DMS153 (cell line): ENCODE measurements around the gene CDK11A.
"Not testable (repeated sequence)": the region's sequence is repeated elsewhere in the genome, so short reads cannot be mapped to it uniquely, and the experiment has no call there.

Experiments
- DNase-seq: peaks from one replicate; lab custom pipeline; 2025; lab: John Stamatoyannopoulos, UW

Gene CDK11A

DNA sequence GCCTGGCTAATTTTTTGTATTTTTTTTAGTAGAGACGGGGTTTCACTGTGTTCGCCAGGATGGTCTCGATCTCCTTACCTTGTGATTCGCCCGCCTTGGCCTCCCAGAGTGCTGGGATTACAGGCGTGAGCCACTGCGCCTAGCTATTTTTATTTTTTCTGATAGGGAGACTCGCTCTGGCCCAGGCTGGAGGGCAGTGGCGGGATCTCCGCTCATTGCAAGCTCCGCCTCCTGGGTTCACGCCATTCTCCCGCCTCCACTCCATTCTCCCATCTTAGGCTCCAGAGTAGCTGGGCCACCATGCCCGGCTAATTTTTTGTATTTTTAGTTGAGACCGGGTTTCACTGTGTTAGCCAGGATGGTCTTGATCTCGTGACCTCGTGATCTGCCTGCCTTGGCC, 1.9 kb upstream of the CDK11A start:
- not testable (repeated sequence) for DNase-seq

DNA sequence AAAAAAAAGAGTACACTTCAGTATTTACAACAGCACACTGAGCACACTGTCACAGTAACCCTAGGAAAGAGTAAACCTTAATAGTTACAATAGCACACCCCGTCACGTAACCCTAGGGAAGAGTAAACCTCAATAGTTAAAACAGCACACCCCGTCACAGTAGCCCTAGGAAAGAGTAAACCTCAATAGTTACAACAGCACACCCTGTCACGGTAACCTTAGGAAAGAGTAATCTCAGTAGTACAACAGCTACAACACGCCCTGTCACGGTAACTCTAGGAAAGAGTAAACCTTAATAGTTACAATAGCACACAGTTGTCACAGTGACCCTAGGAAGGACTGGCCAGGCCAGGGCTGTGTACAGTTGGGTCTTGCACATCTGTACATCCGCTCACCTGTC, 3.0 kb downstream of the CDK11A start:
- DNase-seq = no peak

DNA sequence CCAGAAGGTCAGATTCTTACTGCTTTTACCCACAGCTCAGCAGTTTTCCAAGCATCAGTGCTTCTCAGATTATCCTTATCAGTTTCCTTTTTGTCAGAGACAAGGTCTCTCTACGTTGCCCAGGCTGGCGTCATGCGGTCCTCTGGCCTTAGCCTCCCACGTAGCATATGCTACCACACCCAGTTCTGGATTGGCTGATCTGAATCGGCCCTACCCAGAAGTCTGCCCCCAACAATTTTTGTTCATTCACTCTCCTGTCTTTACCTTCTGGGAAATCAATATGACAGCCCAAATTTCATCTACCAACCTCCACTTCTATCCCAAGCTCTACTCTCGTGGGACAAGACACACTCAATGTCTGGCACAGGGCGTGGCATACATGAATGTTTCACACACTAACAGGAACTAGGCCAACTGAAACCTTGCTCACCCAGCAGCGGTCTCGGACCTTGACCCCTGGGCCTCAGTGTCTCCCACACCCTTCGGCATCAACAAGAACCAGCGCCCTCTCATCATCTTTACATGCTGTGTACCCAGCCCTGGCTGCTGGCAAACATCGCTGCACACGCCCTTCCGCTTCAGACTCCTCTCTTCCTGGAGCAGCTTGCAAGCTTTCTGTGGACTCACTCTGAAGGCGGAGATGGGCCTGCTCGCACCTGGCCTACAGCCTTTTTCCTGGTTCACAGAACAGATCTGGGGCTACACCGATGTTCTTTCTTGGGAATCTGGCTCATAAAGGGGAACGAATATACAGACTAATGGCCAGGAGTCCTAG, 8.9 kb downstream of the CDK11A start:
- DNase-seq = not testable (repeated sequence)

DNA sequence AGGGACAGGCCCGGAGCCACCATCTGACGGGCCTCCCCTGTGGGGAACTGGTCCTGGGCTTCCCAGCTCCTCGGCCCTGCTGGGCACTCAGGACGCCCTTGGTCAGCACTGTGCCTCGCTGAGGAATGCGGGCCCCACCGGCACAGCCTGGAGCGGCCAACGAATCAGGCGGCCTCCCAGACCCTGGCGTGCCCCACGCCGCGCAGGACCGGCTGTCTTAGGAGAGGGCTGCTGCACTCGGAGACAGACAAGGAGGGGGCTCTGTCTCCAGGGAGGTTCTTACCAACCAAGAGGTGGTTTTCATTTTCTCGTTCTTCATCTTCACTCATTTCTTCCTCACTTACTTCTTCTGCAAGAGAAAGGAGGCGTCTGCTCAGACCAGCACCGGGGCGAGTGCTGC, 16.3 kb downstream of the CDK11A start:
- not testable (repeated sequence) for DNase-seq

DNA sequence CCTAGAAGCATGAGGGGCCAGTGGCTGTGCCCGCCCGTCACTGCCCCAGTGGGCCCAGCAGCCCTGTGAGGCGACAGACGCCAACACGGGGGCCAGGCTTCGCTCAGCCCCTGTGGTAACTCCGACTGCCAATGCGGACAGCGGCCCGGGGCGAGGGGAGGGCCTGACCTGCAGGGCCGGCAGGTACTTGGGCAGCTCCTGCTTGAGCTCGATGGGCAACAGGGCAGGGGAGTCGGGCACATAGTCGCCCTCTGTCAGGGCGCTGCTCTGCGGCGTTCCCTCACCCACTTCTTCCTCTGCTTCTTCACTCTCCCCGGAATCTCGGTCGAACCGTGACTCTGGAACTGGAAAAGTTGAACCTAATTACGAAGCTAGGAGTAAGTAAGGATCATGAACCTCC, 16.9 kb downstream of the CDK11A start:
- DNase-seq = not testable (repeated sequence)

DNA sequence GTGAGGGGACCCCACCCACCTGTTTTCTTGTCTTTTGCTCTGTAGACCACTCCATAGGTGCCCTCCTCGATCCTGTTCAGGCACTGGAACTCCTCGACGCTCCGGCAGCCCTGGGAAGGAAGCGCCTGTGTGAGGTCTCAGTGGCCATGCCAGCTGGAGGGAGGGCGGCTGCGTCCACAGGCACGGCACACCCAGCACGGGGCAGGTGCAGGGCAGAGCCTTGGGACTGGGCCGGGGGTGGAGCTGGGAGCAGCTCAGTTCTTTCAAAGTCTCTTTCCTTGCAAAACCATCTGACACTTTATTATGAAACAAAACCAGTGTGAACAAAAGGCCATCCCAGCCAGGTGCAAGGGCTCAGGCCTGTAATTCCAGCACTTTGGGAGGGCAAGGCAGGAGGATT, 18.5 kb downstream of the CDK11A start:
- not testable (repeated sequence) for DNase-seq

DNA sequence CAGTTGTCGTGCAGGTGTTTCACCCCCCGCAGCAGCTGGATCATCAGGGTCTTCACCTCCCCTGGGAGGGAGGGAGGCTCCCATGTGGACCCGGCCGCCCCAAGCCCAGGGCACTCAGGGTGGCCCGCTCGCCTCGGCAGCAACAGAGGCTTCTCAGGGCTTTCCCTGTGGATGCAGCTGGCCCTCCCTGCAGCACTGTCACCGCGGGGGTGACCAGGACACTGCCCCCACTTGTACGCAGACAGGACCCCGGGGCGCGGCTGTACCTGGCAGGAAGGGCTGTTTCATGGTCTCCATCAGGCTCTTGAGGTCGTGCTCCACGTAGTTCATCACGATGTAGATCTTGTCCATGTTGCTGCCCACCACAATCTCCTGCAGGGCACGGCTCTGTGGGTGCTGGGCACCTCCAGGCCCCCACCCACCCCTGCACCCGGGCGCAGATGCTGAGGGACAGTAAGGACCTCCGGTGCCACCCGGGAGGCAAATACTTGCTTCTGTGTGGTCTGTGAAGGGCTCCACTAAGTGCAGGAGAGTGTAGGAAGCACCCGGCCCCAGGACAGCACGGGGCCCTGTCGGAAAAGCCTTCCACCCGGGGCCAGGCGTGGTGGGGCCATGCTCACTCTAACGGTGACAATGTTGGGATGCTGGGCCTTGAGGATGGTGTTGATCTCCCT, 19.7 kb downstream of the CDK11A start:
- DNase-seq = not testable (repeated sequence)

DNA sequence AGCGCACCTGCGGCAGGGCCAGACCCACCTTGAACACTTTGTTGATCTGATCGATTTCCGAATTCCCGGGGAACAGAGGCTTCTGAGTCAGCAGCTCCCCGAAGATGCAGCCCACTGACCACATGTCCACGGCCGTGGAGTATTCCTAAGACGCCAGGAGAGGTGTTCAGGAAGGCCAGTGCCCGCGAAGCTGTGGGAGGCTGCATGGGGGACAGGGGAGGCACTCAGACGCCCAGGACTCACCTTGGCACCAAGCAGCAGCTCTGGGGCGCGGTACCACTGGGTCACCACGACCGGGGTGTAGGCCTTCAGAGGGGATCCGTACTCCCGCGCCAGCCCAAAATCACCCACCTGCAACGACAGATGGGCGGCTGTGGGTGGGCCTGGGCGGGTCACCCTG, 20.4 kb downstream of the CDK11A start:
- DNase-seq = no peak

DNA sequence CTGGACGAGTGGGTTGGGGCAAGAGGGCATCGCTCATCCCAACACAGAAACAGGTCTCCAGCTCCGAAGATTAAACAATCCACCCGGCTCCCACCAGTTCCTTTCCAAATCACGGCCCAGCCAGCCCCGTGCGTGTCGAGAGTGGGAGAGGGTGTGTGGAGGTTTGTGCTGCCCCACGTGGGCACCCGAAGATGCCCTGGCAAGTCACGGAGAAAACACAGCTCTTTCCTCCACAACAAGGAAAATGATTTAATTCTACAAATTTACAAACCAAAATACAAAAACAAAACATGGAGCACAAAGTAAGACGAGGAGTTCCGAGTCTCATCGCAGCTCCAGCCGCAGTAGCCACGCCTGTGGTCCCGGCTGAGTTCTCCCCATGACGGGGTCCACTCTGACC, 21.7 kb downstream of the CDK11A start:
- not testable (repeated sequence) for DNase-seq

DNA sequence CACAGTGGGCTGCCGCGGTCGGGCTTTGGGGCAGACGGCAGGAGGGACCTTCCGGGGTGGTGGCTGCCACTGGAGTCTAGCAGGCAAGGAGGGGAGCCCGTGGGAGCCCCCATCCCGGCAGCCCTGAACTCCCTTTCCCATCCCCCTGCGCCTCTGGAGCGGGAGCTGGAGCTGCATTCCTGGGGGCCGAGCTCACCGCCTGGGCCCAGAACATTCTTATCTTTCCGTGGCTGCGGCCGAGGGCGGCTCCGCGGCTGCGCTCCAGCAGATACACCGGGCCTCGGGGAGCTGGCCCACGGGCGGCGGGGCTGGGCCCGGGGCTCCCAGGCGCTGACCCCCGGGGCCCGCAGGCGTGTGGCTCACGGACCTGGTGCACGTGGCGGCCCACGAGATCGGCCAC, 23.6 kb downstream of the CDK11A start:
- not testable (repeated sequence) for DNase-seq

DNA sequence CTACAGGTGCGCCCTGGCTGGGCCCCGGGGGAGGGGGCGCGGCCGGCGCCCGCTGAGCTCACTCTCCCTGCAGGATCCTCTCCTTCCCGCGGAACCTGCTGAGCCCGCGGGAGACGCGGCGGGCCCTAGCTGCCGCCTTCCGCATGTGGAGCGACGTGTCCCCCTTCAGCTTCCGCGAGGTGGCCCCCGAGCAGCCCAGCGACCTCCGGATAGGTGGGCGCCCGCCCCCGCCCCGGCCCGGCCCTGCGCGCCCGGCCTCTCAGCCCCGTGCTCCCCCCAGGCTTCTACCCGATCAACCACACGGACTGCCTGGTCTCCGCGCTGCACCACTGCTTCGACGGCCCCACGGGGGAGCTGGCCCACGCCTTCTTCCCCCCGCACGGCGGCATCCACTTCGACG, 24.1 kb downstream of the CDK11A start:
- not testable (repeated sequence) for DNase-seq

DNA sequence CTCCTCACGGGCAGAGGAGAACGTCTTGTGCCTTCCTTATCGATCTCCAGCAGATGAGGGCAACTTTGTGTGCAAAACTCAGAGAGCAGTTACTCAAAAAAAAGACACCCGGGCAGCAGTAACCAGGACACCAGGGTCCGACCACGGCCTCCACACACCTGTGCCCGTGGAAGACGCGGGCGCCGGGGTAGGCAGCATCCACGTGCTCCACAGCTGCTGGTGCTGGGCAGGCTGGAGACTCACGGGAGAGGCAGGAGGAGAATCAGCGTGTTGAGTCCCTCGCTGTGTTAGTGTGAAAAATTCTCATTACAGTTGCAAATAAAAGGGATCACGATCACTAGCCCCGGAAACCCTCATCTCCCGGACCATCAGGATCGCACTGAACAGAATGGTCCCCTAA, 25.1 kb downstream of the CDK11A start:
- DNase-seq = not testable (repeated sequence)

DNA sequence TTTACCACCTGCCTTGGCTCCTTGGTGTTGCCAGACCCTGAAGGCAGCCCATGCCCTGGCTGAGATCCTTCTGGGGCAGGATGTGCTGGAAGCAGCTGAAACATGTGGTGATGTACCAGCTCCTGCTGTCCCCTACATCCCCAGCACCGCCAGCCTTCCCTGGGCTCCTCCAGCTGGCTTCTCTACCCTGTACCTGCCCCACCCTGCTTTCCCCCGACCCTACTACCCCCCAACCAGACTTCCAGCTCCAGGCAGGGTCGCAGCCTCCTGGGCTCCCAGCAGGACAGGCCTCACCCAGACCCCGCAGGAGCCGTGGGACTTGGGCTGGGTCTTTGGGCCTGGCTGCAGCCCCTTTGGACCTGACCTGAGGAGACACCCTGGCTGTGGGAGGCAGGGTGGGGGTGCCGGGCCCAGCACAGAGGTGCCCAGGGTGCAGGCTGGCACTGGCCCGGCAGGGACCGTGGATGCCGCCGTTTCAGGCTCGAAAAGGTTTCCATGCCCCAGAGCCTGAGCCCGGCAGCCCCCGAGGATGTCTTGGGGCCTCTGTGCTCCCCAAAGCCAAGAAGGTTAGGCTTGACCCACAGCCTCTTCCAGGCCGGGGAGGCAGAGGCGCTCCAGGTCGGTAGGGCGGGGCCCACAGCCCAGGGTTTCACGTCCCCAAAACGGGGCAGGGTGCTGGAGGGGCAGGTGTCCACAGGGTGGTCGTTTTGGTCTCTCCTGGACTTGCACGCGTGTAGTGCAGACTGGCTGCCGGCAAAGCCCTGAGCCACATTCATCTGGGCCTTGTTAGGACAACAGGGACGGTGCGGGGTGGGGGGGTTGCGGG, 26.6 kb downstream of the CDK11A start:
- DNase-seq = not testable (repeated sequence)

DNA sequence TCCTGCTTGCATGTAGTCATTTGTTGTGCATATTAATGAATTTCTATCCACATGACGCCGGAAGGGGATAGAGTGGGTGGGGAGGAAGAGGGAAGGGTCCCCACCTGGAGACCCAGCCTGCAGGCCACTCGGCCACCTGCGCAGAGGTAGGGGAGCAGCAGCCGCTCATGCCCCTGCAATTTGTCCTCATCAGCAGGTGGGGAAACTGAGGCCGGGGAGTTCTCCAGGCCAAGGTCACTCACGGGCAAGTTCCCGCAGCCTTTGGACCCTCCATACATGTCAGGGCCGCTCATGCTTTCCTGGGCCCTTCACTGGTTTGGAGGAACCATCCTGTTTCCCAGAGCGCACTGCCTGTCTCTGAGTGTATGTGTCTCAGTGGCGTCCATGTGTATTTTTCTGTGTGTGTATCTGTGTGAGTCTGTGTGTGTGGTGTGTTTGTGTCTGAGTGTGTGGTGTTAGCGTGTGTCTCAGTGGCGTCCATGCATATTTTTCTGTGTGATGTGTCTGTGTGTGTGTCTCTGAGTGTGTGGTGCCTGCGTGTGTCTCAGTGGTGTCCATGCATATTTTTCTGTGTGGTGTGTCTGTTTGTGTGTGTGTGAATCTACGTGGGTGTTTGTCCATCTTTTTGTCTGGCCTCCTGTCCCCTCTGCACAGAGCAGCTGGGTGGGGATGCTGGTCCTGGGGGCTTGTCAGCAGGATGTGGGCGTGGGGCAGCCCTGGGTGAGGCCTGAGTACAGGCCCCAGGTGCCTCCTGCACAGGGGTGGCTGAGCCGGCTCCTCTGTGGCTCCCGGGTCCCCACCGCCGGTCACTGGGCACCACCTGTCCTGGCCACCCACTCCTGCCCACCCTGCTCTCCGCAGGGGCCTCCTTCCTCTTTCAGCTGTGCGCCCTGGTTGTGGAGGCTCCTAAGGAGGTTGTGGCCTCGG, 27.5 kb downstream of the CDK11A start:
- DNase-seq = not testable (repeated sequence)

DNA sequence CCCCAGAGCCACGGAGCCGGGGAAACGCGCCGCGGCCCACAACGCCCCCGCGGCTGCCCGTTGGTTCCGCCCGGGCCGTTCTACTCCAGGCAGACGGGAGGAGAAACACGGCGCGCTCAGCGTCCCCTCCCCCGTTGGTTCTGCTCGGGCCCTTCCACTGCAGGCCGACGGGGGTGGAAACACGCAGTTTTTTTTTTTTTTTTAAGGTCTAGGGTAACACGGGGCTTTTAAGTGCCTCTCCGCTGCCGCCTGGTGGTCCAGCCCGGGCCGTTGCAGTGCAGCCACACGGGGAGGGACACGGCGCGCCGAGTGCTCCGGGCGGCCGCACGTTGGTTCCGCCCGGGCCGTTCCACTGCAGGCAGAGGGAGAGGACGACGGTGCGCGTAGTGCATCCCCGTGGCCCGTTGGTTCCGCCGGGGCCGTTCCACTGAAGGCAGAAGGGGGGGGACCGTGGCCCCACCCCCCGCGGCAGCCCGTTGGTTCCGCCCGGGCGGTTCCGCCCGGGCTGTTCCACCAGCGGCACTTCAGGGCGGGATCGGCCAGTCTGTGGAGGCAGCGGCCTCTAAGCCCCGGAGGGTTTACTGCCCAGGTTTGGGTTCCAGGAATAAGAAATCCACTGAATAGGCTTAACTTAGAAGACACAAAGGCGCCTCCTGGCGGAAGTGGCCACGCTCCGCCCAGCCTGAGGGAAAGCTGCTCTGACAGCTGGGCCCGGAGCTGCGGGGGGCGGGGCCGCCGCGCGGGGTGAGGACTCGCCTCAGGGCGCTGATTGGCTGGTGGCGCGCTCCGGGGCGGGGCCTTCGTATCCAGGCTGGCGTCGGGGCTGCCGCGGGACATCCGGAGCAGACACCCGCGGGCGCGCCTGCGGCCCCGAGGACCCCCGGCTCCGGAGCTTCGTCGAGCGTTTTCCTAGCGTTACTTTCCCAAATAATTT, 31.2 kb downstream of the CDK11A start, which contains the start of gene SLC35E2B:
Gene SLC35E2B, minus strand, starts transcription at position 82 of the 934 bp plus-strand sequence. CDS start 16,096 bp downstream, outside the sequence.
- DNase-seq = peak; percentile 91

DNA sequence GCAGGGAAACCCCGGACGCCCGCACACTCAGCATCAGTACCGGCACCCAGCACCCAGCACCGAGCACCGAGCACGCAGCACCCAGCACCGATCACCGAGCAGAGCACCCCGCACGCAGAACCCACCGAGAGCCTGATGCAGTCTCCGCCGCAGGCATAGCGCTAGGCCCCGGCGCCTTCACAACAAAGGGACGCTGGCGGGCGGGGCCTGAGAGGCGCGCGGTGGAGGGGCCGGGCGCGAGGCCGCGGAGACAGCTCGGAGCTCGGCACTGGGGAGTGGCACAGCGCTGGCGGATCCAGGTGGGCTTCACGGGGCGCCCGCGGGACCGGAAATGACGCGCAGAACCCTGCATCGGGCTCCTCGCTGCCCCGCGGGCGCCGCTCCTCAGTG, 31.8 kb downstream of the CDK11A start:
- peak; percentile 91 for DNase-seq

DNA sequence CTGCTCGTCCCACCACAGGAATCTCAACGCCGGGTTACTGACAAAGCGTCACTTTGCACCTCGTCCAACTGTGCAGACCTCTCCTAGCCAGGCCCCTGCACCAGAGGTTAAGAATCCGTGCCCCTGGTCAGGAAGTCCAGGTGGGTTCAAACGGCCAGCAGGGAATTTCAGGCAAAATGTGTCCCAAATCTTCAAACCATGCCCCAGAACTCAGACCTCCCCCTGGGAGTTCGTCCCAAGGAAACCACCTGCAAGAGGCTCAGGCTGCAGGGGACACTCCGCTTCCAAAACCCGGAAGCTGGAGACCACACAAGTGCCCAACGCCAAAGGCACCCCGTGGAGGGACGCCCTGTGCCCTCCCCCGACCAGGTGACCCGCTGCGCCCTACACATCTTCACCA, 32.7 kb downstream of the CDK11A start:
- not testable (repeated sequence) for DNase-seq

DNA sequence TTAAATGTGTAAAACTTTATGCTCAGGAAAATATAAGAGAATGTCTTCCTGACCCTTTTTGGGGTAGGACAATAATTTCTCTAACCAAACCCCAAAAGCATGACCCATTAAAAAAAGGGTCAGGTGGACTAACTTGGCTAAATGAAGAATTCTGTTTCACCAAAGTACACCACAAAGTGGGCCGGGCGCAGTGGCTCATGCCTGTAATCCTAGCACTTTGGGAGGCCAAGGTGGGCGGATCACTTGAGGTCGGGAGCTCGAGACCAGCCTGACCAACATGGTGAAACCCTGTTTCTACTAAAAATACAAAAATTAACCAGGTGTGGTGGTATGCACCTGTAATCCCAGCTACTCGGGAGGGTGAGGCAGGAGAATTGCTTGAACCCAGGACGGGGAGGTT, 34.6 kb downstream of the CDK11A start:
- not testable (repeated sequence) for DNase-seq

DNA sequence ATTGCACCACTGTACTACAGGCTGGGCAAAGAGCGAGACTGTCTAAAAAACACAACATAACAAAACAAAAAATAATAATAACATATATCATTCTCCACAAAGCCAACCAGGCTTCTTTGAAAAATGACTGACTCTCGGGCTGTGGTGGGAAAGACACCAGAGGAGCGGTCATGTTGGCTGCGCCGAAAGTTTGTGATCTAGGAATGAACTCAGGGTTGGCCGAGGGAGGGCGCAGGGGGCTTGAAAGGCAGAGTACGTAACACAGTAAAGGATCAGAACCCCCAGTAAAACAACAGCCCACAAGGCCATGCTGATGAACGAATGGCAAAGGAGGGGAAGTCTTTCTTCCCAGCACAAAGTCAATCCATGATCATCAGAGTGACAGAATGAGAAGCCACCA, 36.3 kb downstream of the CDK11A start:
- no peak for DNase-seq

DNA sequence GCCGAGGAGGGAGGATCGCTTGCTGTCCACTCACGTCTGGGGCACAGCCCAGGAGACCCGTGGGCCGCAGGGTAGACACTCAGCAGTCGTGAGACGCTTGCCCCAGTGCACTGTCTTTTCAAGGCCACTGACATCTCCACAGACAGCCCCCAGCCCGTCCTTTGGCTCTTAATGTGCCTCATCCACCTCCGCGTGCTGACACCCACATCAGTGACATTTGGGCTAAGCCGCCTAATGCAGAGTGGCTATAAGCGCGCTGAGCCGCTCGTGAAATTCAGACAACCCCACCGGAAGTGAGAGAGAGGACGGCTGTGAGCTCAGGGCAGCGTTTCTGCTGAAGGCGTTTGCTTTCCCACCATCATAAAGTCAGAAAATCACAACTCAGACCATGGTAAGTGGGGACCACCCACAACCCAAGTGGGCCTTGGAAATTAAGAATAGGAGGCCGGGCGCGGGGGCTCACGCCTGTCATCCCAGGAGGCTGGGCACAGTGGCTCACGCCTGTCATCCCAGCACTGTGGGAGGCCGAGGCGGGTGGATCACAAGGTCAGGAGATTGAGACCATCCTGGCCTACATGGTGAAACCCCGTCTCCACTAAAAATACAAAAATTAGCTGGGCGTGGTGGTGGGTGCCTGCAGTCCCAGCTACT, 40.0 kb downstream of the CDK11A start:
- DNase-seq = no peak
